Fibroblast of lung (primary cell): ENCODE results near the gene FBRSL1.

Experiments
- CTCF ChIP-seq, 2 donors: IDR thresholded peaks in 1 of 2; conservative IDR thresholded peaks in 1 of 2; 1 replicate in 1 of 2; 2 replicates in 1 of 2; pipeline ENCODE4 v1.5.1; 2011 to 2012; ENCODE audit warnings: low read length in 2 of 2, control low read depth in 1 of 2, inconsistent platforms in 1 of 2, low read depth in 1 of 2, mild to moderate bottlenecking in 1 of 2
- EZH2 ChIP-seq: IDR thresholded peaks from 2 replicates; pipeline ENCODE4 v1.5.1; 2012; ENCODE audit warnings: low read length, control low read depth, mild to moderate bottlenecking; ENCODE audit errors: missing control alignments

GRCh38 chr12:132489078-132489601 is 811 bp upstream of the FBRSL1 start:
- TF ChIP-seq EZH2 = peak; percentile 41
- TF ChIP-seq CTCF (conservative IDR thresholded peaks at IDR 0.05 in 1 of 2, IDR thresholded peaks at IDR 0.05 in 1 of 2; ENCODE audit: low read depth in 1 of 2, low read length in 2 of 2) = no peak
